OCI-M2 (cell line): Measurements from ENCODE around the gene CCNYL1.
"Not testable (repeated sequence)": the region's sequence is repeated elsewhere in the genome, so short reads cannot be mapped to it uniquely, and the experiment has no call there.

ENCODE experiments used
- DNase-seq: peaks from one replicate; lab custom pipeline; 2025; ENCODE audit not compliant: unreplicated experiment; lab: John Stamatoyannopoulos, UW

CCNYL1 gene

DNA sequence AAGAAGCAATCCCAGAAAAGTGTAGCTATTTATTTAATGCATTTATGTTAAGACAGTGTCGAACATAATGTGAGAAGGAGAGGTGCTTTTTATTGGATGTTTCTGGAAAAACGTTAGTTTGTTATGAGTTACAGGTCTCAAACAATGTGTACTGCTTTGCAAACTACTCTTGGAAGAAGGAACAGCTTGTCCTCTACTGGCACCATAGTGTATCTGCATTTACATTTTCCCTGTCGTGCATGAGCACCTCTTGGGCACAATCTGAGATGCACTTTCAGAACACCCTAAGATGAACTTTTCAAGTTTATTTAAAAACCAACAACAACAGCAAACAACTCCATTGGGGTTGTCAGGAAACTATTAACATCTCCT is 22.8 kb downstream of the CCNYL1 start:
- DNase-seq: no peak

DNA sequence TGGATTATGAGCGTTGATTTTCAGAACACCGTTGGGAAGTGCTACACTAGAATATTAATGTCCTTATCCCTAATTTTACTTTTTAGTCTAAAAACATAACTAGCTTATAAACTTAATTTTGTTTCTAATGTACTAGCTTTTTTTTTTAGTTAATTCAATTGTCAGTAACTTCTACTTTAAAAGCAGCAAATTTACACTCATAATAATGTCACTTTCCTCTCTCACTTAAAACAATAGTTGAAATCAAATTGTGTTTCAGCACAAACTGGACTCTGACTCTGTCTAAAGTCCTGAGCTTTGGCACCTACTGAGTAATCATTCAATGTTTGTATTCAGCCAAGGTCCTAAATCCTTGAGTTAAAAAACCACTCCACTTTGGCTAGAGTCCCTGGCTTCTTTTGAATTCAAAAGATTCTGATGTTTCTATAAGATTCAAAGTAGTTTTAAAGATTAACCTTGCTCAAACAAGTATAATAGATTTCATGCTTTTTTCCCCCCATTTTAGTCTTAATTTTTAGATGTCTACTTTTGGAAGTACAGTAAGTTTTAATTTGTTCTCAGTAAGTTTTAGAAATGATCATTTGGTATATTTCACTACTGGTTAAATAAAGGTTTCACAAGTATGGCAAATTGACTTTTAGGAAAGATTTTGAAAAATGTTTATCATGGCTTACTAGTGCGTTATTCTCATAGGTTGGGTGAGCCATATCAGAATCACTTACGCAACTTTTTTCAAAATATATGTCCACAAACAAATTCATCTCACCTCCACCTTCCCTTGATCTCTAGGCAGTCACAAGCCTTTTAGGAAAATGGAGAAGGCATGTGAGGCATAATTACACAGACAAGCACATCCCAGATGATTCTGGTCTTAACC is 23.4 kb downstream of the CCNYL1 start:
- no peak for DNase-seq

DNA sequence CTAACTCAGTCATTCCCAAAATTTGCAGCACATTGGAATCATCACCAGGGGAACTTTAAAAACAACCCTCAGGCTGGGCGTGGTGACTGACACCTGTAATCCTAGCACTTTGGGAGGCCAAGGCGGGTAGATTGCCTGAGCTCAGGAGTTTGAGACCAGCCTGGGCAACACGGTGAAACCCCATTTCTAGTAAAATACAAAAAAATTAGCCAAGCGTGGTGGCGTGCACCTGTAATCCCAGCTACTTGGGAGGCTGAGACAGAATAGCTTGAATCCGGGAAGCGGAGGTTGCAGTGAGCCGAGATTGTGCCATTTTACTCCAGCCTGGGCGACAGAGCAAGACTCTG is 24.0 kb downstream of the CCNYL1 start:
- DNase-seq: not testable (repeated sequence)

DNA sequence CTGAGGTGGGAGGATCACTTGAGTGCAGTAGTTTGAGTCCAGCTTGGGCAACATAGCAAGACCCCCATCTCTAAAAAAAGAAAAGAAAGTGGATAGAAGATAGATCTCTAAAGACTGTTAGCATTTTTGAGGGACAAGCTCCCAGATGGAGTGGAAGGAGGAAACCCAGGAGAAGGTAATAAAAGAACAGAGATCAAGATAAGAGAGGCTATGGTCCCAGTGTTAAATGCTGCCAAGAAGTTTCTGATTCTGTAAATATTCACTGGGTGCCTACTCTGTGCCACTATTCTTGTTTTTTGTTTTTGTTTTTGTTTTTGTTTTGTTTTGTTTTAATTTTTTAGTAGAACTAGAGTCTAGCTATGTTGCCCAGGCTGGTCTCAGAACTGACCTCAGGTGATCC is 32.1 kb downstream of the CCNYL1 start:
- DNase-seq: no peak

DNA sequence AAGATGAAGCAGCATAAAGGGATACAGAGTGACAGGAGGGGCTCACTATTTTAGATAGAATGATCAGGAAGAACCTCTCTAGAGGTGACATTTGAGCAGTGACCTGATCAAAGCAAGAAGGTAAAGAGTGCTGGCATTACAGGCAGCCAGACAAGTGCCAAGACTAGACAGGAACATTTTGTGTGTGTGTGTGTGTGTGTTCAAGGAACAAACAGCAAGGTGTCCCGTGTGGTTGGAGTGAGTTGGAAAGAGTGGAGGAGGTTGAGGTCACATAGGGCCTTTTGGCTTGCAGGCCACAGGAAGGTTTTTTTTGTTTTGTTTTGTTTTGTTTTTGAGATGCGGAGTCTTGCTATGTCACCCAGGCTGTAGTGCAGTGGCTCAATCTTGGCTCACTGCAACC is 32.6 kb downstream of the CCNYL1 start:
- DNase-seq: no peak

DNA sequence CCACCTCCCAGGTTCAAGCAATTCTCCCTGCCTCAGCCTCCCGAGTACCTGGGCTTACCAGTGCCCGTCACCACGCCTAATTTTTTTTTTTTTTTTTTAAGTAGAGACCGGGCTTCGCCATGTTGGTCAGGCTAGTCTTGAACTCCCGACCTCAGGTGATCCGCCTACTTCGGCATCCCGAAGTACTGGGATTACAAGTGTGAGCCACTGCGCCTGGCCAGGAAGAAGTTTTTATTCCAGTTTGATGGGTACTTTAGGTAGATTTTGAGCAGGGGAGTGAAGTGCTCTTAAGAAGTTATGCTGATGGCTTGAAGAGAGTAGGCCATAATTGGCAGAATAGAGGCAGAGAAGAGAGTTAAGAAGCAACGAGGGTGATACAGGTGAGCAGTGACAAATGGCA is 33.0 kb downstream of the CCNYL1 start:
- DNase-seq: no peak

DNA sequence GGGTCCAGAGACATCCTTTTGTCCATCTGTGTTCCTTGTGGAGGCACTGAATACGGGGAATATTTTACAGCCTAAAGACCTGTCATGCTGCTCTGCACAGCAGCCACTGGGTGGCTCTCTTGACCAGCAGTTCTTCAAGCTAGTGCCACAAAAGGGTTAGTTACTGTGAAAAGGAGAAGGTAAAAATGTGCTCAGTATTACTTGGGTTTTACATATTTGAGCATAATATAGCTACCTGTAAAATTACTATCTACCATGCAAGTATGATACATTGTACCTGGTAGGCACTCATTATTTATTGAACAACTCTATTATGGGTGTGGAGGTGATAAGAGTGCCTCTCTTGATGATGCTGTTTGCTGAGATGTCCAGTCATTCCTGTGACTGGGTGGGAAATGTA is 34.7 kb downstream of the CCNYL1 start:
- peak; percentile 4 for DNase-seq

DNA sequence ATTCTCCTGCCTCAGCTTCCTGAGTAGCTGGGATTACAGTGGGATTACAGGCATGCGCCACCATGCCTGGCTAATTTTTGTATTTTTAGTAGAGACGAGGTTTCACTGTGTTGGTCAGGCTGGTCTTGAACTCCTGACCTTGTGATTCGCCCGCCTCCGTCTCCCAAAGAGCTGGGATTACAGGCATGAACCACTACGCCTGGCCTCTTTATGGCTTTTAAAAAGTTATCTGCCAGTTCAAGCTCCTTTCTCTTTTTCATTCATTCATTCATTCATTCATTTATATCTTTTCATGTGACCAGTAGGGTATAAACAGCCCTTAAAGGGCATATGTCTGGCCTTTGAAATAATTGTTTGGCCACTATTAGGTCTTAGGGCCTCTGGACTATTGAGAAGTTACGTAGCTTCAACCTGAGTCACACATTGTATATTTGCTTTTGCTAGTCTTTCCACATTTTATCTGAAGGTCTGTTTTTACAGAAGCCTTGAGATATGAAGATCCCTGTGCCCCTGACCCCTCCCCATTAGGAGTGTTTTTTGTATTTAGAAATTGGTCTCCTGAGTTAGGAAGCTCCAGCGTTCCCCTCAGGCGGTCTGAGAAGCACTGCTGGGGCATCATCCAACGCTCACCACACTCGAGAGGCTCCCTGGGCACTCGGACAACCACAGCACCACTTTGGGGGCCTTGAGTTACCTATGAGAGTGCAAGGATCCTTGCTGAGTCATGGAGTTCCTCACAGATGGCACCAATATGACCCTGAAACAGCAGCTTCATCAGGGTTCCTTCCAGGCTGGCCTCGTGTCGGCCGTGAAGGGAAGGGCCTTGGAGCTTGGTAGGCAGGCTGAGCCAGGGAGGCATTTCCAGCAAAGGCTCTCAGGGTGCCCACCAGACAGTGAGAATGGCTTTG is 36.5 kb downstream of the CCNYL1 start:
- no peak for DNase-seq

DNA sequence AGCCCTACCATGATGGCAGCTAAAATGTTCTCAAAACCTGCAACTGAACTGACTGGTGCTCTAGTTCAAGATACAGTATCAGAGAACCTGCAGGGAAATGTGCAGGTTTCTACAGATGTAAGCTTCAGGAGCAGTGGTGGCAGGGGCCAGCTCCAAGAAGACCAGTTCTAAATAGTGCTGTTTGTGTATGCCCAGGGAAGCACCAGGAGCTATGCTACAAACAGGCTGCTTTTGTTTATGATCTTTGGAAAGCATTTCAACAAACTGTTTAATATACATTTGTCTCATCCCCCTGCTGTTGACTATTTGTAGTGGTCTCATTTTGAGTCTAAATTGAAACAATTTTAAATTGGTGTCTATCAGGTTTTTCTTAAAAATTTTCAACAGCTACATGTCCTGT is 37.6 kb downstream of the CCNYL1 start:
- no peak for DNase-seq

DNA sequence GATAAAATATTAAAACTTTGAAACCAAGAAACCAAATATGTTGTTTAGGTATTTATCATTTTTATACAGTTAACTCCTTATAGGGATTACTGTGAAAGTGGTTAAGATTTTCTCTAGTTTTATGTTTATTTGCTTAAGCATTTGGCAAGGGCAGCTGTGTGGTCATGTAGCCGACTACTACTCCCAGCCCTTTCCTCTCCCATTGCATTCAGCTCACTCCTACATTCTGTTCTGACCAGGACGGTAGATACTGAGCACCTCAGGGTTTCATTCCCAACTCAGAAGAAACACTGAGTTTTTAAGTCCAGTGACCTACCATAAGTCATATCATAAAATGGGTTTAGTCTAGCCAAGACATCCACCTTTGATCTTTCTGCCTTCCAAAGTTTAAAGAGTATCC is 38.4 kb downstream of the CCNYL1 start:
- DNase-seq: no peak

DNA sequence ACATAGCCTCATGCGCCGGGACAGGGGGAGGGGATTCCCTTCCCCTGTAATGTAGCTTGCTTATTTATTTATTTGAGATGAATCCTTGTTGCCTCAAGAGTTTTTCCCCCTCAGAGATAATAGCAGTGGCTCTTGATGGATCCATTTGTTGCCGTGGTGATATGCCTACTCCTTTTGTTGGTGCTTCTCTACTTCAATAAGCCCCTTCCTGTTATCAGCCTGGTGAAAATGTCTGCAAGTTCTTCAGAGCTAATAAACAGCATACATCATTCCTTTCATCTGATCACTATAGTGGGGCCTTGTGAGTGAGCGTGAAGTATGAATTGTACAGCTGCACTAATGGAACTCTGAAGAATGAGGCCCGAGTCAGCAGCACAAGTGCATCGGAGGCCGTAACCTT is 38.9 kb downstream of the CCNYL1 start:
- DNase-seq: no peak

DNA sequence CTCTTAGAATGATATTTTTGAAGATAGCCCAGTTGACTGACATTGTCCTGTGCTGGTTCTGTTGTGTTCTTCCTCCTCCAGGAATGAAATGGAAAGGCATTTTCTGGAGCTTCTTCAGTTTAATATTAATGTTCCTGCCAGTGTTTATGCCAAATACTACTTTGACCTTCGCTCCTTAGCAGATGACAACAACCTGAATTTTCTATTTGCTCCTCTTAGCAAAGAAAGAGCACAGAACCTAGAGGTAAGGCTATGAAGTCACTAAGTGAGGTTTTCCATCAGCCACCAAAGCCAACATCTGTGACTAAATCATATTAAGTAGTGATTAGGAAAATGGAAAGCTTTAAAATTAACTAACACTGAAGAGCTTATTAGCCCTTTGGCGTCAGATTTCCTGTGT is 39.4 kb downstream of the CCNYL1 start:
- no peak for DNase-seq

DNA sequence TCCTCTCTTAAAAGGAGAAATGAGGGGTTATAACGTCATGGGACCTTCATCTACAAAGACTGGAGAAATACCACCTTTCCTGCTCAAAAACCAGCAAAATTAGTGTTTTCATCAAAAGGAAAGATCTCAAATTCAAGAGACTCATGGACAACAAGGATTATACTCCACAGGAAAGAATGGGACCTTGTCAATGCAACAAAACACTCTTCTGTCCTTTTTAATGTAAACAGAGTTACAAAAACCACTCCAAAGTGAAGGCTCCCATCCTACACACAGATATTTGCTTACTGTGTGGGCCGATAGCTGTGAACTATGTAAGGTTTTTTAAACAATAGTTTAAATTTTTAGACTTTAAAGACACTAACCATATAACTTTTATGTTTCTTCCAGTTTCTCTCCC is 42.2 kb downstream of the CCNYL1 start:
- DNase-seq: not testable (repeated sequence)

DNA sequence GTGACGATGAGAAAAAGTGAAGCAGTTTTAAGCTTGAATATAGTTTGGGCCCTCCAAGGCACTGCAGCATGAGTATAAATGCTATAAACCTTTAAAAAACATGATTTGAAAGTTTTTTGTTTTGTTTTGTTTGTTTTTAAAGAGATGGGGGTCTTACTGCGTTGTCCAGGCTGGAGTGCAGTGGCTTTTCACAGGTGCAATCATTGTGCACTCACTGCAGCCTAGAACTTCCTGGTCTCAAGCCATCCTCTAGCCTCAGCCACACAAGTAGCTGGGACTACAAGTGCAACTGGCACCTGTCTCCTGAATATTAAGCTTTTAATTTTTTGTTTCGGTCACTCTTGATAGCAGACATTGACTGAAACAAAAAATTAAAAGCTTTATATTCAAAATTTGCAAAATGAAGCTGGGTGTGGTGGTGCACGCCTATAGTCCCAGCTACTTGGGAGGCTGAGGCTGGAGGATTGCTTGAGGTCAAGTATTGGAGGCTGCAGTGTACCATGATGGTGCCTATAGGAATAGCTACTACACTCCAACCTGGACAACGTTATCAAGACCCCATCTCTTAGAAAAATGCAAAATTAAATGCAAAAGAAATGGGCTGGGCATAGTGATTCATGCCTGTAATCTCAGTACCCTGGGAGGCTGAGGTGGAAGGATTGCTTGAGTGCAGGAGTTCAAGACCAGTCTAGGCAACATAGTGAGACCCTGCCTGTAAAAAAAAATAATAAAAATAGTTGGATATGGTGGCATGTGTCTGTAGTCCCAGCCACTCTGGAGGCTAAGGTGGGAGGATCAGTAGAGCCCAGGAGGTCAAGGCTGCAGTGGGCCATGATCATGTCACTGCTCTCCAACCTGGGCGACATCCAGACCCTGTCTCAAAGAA is 43.3 kb downstream of the CCNYL1 start:
- DNase-seq: no peak

DNA sequence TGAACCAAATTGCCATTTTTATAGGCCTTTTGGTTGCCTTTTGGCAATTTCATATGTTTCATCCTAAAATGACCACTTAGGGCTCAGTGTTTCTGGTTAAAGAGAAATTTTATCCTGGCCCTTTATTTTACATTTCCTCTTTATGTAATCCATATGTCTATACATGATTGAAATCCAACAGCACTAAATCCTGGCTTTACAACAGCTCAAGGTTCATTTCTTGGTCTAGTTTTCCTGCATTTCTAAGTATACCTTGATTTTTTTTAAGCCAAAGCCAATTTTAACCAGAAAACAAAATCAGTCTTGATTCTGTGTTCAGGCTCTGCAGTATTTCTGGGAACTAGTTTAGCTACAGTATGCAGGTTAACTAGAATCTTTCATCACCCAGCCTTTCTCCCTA is 46.6 kb downstream of the CCNYL1 start:
- DNase-seq: no peak

DNA sequence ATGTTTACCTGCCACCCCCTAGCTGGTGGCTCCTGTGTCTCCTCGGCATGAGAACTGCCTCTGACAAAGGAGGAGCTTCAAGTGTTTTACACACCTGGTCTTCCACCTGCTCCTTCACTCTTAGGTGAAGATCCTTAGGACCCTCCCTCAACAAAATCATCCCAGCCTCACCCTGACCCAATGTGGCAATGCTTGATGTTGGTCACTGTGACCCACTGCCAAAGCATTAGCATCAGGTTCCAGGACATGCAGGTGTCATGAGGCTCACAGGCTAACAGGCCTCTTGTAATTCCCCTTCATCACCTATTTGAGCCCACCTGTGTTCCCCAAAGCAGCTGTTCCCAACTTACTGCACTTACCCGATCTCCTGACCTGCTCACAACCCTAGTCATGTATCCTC is 48.5 kb downstream of the CCNYL1 start:
- DNase-seq: no peak

DNA sequence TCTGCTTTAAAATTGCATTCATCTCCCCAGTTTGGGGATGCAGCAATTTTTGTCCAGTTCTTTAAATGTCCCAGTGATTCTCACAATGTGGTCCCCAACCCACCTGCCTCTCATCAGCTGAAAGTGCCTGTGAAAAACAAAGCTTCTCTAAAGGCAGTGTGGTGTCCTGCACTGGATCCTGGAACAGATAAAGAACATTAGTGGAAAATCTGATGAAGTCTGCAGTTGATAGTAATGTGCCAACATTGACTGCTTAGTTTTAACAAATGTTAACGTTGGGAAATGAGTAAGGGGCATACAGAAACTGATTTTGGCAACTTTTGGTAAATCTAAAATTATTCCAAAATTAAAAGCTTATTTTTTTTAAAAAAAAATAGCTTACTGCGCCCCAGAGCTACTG is 49.0 kb downstream of the CCNYL1 start:
- DNase-seq: no peak

DNA sequence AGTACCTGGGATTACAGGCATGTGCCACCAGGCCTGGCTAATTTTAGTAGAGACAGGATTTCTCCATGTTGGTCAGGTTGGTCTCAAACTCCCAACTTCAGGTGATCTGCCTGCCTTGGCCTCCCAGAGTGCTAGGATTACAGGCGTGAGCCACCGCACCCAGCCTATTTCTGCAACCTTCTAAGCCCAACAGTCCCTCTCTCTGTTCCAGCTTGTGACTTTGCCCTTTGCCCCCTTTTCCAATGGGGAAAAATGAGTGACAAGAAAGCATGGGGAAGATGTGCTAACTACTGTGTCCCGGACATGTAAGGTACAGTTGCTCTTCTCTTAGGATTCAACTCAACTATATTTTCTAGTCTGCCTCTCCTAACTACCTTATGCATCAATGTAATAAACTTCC is 50.0 kb downstream of the CCNYL1 start:
- not testable (repeated sequence) for DNase-seq

DNA sequence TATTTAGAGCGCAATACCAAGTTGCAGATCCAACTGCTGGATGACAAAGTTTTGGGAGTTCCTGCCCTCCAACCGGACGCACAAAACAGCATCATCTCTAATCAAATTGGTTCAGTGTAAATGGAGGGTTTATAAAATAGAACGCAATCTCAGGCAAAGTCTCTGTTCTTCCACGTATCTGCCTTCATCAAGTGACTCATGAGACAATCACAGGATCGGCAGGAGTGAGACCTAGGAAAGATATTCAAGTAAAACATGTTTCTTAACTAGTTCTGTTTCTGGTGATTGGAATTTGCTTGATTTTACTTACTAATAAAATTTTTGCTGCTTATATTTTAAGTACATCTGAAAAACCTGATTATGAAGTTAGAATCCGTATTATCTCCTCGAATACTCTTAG is 50.7 kb downstream of the CCNYL1 start:
- DNase-seq: no peak

DNA sequence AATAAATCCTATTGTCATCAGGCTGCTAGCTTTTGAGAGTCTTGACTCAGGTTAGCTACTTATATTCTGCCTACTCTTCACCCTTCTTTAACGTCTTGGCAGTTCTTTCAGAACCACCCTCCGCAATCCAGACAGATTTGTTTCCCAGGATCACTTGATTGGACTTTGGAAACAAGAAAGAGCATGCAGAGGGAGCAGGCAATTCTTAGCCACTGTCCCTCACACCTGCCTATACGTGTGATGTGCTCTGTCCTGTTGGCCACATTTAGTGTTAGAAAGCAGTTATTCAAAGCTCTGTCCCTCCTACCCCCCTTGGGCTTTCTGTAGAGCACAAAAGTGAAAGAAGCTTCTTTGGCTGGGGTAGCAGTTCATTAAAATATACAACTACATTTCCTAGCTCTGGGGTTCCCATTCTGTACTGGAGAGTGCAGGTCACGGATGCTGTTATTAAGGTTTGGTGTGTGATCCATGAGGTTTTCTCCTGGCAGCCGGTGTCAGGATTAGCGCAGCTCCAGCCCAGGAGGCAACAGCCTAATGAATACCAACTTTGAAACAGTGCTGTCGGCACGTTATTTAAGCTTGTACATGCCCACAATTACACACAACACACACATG is 52.0 kb downstream of the CCNYL1 start:
- no peak for DNase-seq

DNA sequence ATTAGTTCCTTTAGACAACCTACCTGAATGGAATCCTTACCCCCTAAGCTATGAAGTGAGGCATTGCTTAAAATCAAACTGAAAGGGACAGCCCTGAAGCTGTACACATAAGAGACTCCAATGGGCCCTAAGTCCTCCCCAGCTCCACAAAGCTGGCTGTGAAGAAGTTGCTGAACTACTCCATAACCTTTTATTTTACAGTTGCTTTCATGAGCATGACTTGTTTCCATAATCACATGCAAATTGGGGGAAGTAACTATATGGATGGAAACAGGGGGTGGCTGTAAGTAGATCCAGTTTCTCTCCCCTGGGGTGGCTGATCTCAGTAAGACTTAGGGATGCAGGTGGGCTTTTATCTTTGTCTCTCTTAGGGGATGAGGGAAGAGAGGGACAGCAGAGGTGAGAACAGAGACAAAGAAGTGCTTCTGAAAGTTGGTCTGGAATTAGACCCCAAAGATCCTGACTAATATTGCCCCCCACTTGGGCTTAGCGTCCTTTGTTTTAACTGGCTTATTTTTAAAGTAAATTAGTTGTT is 52.7 kb downstream of the CCNYL1 start:
- DNase-seq: no peak
